OCI-LY7 (cell line): ENCODE data around the gene XRCC4.

Source experiments
- CTCF ChIP-seq: fragments of 200-600 bp; sonication (generic); conservative IDR thresholded peaks from 2 replicates; pipeline ENCODE4 v1.5.1; 2014; ENCODE audit warnings: mild to moderate bottlenecking, antibody characterized with exemption, low read length, moderate library complexity, mixed read lengths
- EZH2phosphoT487 ChIP-seq: fragments of 200-600 bp; sonication (generic); IDR thresholded peaks from 2 replicates; pipeline ENCODE4 v1.6.1; 2018; ENCODE audit warnings: low read depth, borderline replicate concordance, mild to moderate bottlenecking, mixed run types, antibody characterized with exemption, low read length, moderate library complexity, mixed read lengths

DNA sequence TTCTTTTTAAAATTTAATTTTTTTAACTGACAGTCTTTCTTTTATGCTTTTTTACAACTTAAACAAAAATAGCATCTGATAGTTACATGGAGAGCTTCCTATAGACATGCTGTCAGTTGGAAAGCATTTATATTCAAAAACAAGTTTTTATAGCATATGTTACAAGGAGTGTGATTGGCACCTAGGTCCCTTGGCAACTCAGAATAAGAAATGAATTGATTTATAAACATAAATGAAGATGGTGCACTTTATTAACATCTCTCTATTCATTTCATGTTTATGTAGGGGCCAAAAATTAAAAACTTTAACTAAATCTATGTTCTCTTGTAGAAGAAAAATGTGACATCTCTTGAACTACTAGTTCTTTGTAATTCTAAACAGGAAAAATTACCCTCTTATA lies 153.2 kb downstream of the XRCC4 start:
- TF ChIP-seq CTCF (no peak), EZH2phosphoT487 (no peak)
